IPS-18a (cell line): ENCODE results near the gene MARCKS.

Experiments
- H3K27ac ChIP-seq: one replicate; pipeline ENCODE4 v1.5.1; 2013; ENCODE audit warnings: low read length
- H3K27me3 ChIP-seq: one replicate; pipeline ENCODE4 v1.6.1; 2013; ENCODE audit warnings: mild to moderate bottlenecking, low read length; ENCODE audit not compliant: control insufficient read depth, insufficient read depth
- H3K36me3 ChIP-seq: one replicate; pipeline ENCODE4 v1.6.1; 2013; ENCODE audit warnings: low read depth, low read length; ENCODE audit not compliant: control insufficient read depth
- H3K4me1 ChIP-seq: one replicate; pipeline ENCODE4 v1.6.1; 2013; ENCODE audit warnings: low read depth, low read length; ENCODE audit not compliant: control insufficient read depth
- H3K4me3 ChIP-seq: one replicate; pipeline ENCODE4 v1.5.1; 2013; ENCODE audit warnings: low read length
- H3K9ac ChIP-seq: one replicate; pipeline ENCODE4 v1.6.1; 2013; ENCODE audit warnings: mild to moderate bottlenecking, low read length, moderate library complexity
- H3K9me3 ChIP-seq: one replicate; pipeline ENCODE4 v1.6.1; 2013; ENCODE audit warnings: low read depth, low read length; ENCODE audit not compliant: control insufficient read depth

MARCKS gene

GRCh38 chr6:113828984-113829695 lies 28.0 kb upstream of the MARCKS start:
- Histone ChIP-seq H3K9me3 (no peaks in the 10 kb centered on the region), H3K27me3 (no peaks in the 10 kb centered on the region), H3K36me3 (no peaks in the 10 kb centered on the region), H3K27ac (no peak overlapping the region), H3K9ac (no peak overlapping the region), H3K4me1 (no peaks in the 10 kb centered on the region), H3K4me3 (no peak overlapping the region)

GRCh38 chr6:113829696-113830045 lies 27.5 kb upstream of the MARCKS start:
- Histone ChIP-seq H3K4me3 (no peak overlapping the region), H3K36me3 (no peaks in the 10 kb centered on the region), H3K9me3 (no peaks in the 10 kb centered on the region), H3K4me1 (no peaks in the 10 kb centered on the region), H3K9ac (no peak overlapping the region), H3K27me3 (no peaks in the 10 kb centered on the region), H3K27ac (no peak overlapping the region)

GRCh38 chr6:113830140-113830539 lies 27.0 kb upstream of the MARCKS start:
- no peaks in the 10 kb centered on the region for H3K36me3 ChIP-seq
- H3K27me3 ChIP-seq: no peaks in the 10 kb centered on the region
- H3K27ac ChIP-seq: no peak overlapping the region
- H3K4me1 ChIP-seq: no peaks in the 10 kb centered on the region
- H3K9ac ChIP-seq: no peak overlapping the region
- no peak overlapping the region for H3K4me3 ChIP-seq
- no peaks in the 10 kb centered on the region for H3K9me3 ChIP-seq

- no peaks in the 10 kb centered on the region for H3K27me3 ChIP-seq
- no peaks in the 10 kb centered on the region for H3K9me3 ChIP-seq
- no peaks in the 10 kb centered on the region for H3K36me3 ChIP-seq
- no peaks in the 10 kb centered on the region for H3K4me1 ChIP-seq
- H3K27ac ChIP-seq: no peak overlapping the region
- H3K9ac ChIP-seq: no peak overlapping the region
- no peak overlapping the region for H3K4me3 ChIP-seq
Observed at GRCh38 chr6:113833537-113833936, 23.6 kb upstream of the MARCKS start.

- Histone ChIP-seq H3K36me3 (no peaks in the 10 kb centered on the region), H3K27ac (no peak overlapping the region), H3K27me3 (no peaks in the 10 kb centered on the region), H3K4me3 (no peak overlapping the region), H3K9ac (no peak overlapping the region), H3K4me1 (no peaks in the 10 kb centered on the region), H3K9me3 (no peaks in the 10 kb centered on the region)
Observed at GRCh38 chr6:113837170-113837569, 20.0 kb upstream of the MARCKS start.

- no peak overlapping the region for H3K9ac ChIP-seq
- H3K27me3 ChIP-seq: no peaks in the 10 kb centered on the region
- no peak overlapping the region for H3K27ac ChIP-seq
- H3K4me3 ChIP-seq: no peak overlapping the region
- no peaks in the 10 kb centered on the region for H3K4me1 ChIP-seq
- H3K9me3 ChIP-seq: no peaks in the 10 kb centered on the region
- H3K36me3 ChIP-seq: no peaks in the 10 kb centered on the region
Observed at GRCh38 chr6:113842165-113842564, 15.0 kb upstream of the MARCKS start.

GRCh38 chr6:113843500-113844073 lies 13.6 kb upstream of the MARCKS start:
- H3K9me3 ChIP-seq: no peaks in the 10 kb centered on the region
- H3K4me1 ChIP-seq: no peaks in the 10 kb centered on the region
- H3K27ac ChIP-seq: no peak overlapping the region
- H3K9ac ChIP-seq: no peak overlapping the region
- H3K36me3 ChIP-seq: no peaks in the 10 kb centered on the region
- no peaks in the 10 kb centered on the region for H3K27me3 ChIP-seq
- H3K4me3 ChIP-seq: no peak overlapping the region

- no peak overlapping the region for H3K27ac ChIP-seq
- no peaks in the 10 kb centered on the region for H3K9me3 ChIP-seq
- H3K36me3 ChIP-seq: no peaks in the 10 kb centered on the region
- no peak overlapping the region for H3K9ac ChIP-seq
- no peaks in the 10 kb centered on the region for H3K4me1 ChIP-seq
- no peak overlapping the region for H3K4me3 ChIP-seq
- no peaks in the 10 kb centered on the region for H3K27me3 ChIP-seq
Observed at GRCh38 chr6:113846577-113846976, 10.6 kb upstream of the MARCKS start.

GRCh38 chr6:113847447-113847846 lies 9.7 kb upstream of the MARCKS start:
- no peaks in the 10 kb centered on the region for H3K4me1 ChIP-seq
- H3K9ac ChIP-seq: no peak overlapping the region
- H3K4me3 ChIP-seq: no peak overlapping the region
- no peak overlapping the region for H3K27ac ChIP-seq
- H3K36me3 ChIP-seq: no peaks in the 10 kb centered on the region
- H3K9me3 ChIP-seq: no peaks in the 10 kb centered on the region
- peaks cover 3% of the 10 kb centered on the region for H3K27me3 ChIP-seq

GRCh38 chr6:113848280-113848679 lies 8.9 kb upstream of the MARCKS start:
- H3K4me1 ChIP-seq: no peaks in the 10 kb centered on the region
- H3K27me3 ChIP-seq: peaks cover 11% of the 10 kb centered on the region
- no peak overlapping the region for H3K4me3 ChIP-seq
- no peaks in the 10 kb centered on the region for H3K9me3 ChIP-seq
- H3K27ac ChIP-seq: no peak overlapping the region
- H3K9ac ChIP-seq: no peak overlapping the region
- no peaks in the 10 kb centered on the region for H3K36me3 ChIP-seq

GRCh38 chr6:113848811-113849210 lies 8.3 kb upstream of the MARCKS start:
- Histone ChIP-seq H3K36me3 (no peaks in the 10 kb centered on the region), H3K27me3 (peaks cover 16% of the 10 kb centered on the region), H3K4me3 (no peak overlapping the region), H3K9ac (no peak overlapping the region), H3K27ac (no peak overlapping the region), H3K4me1 (no peaks in the 10 kb centered on the region), H3K9me3 (no peaks in the 10 kb centered on the region)

- peaks cover 42% of the 10 kb centered on the region for H3K27me3 ChIP-seq
- H3K9me3 ChIP-seq: no peaks in the 10 kb centered on the region
- H3K9ac ChIP-seq: no peak overlapping the region
- no peak overlapping the region for H3K27ac ChIP-seq
- no peak overlapping the region for H3K4me3 ChIP-seq
- no peaks in the 10 kb centered on the region for H3K36me3 ChIP-seq
- peaks cover 6% of the 10 kb centered on the region for H3K4me1 ChIP-seq
Observed at GRCh38 chr6:113853252-113853651, 3.9 kb upstream of the MARCKS start.
